AG04450 (cell line): ENCODE data around the gene WSB1. TPM values are rescaled to one million over a fixed set of nuclear protein-coding genes. Genes with fewer than 3 reads are reported as not detected.
"Not testable (repeated sequence)": the region's sequence is repeated elsewhere in the genome, so short reads cannot be mapped to it uniquely, and the experiment has no call there.

ENCODE experiments used
- CTCF ChIA-PET: fragments of 300-600, 350-600 bp; formaldehyde crosslinking; extraction: SDS; loops from one replicate; lab custom pipeline; 2022; ENCODE audit warnings: antibody characterized with exemption, inconsistent platforms; lab: Charles Lee
- POLR2A ChIA-PET: fragments of 350-600 bp; formaldehyde crosslinking; extraction: SDS; loops from one replicate; lab custom pipeline; 2021; ENCODE audit warnings: antibody characterized with exemption, inconsistent platforms; lab: Yijun Ruan, JAX
- DNase-seq: peaks from one replicate; pipeline ENCODE4 v3.0.0-alpha.2; 2011; ENCODE audit warnings: low read depth, low spot score
- H3K27ac ChIP-seq: one replicate; pipeline ENCODE4 v1.5.1; 2012; ENCODE audit warnings: low read depth, low read length, control low read depth
- H3K27me3 ChIP-seq: one replicate; pipeline ENCODE4 v1.6.0; 2012; ENCODE audit warnings: low read length; ENCODE audit not compliant: control insufficient read depth, insufficient read depth
- H3K4me3 ChIP-seq: 2 replicates; pipeline ENCODE4 v1.5.1; 2011; ENCODE audit warnings: mild to moderate bottlenecking, low read depth, low read length, control low read depth
- H3K9me3 ChIP-seq: 2 replicates; pipeline ENCODE4 v1.5.1; 2012; ENCODE audit warnings: low read length; ENCODE audit not compliant: control insufficient read depth, insufficient read depth
- polyA plus RNA-seq: library from polyadenylated mRNA; depleted of rRNA; stranded (reverse); fragments of >200 nt; gene quantifications from 2 replicates; pipeline ENCODE4 v1.2.3, GENCODE V29; 2011
- TF ChIP-seq, protein P1 (sequence below): IDR thresholded peaks from 2 replicates; pipeline ENCODE4 v1.5.1; 2011; ENCODE audit warnings: low read depth, low read length, control low read depth, inconsistent platforms

The WSB1 gene
- polyA plus RNA-seq, 1 experiment = 204 TPM

DNA sequence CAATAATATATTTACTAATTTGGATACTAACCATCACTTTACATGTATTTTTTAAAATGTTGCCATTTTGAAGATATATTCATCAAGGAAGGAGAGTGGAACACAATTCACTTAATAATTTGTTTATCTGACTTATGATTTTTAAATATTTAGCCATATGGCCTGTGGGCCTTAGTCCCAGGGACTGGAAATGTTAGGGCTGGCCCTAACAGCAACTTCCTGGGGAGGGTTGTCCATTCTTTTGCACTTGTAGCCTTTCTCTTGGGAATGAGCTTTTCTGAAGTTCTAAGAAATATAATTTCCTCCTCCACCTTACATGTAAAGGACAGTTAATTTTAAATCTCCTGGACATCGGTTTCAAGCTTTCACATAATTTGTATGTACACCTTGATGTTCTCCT is 27.7 kb upstream of the WSB1 start:
- CTCF ChIA-PET = no interaction called here
- POLR2A ChIA-PET = no interaction called here
- no peak overlapping the region for H3K27ac ChIP-seq
- DNase-seq = no peak
- no peaks in the 10 kb centered on the region for H3K9me3 ChIP-seq
- peaks cover 21% of the 10 kb centered on the region for H3K27me3 ChIP-seq
- TF ChIP-seq, protein P1, sequence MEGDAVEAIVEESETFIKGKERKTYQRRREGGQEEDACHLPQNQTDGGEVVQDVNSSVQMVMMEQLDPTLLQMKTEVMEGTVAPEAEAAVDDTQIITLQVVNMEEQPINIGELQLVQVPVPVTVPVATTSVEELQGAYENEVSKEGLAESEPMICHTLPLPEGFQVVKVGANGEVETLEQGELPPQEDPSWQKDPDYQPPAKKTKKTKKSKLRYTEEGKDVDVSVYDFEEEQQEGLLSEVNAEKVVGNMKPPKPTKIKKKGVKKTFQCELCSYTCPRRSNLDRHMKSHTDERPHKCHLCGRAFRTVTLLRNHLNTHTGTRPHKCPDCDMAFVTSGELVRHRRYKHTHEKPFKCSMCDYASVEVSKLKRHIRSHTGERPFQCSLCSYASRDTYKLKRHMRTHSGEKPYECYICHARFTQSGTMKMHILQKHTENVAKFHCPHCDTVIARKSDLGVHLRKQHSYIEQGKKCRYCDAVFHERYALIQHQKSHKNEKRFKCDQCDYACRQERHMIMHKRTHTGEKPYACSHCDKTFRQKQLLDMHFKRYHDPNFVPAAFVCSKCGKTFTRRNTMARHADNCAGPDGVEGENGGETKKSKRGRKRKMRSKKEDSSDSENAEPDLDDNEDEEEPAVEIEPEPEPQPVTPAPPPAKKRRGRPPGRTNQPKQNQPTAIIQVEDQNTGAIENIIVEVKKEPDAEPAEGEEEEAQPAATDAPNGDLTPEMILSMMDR = no peak
- no peak overlapping the region for H3K4me3 ChIP-seq

DNA sequence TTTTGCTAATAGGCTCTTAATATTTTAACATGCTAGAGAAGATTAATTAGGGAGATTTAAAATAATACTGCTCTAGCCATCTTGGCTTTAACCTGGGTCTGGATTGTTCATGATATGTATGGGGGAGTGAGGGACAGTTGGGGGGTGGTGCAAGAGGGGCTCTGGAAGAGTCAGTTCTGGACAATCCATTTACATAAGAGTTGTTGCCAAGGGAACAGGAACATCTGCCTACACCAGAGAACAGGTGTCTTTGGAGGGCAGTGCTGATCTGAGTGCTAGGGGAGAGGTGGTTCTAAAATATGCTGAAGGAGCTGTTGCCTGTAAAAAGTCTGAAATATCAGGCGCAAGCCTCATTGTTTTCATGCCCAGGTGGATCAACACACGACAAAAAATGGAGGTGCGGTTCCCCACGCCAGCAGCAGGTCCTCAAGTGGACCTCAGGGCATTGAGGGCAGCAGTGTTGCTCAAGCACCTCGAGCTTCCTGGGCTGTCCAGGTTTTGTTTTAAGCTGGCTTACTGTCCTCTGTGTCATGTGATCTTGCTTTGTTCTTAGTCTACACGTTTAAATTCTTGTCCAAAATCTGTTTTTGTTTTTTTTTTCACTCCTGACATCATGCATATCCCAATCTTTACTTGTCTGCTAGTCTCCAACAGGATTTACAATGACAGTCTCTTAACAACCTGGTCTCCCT is 25.4 kb upstream of the WSB1 start:
- H3K4me3 ChIP-seq = no peak overlapping the region
- no peak overlapping the region for H3K27ac ChIP-seq
- TF ChIP-seq, protein P1 = no peak
- CTCF ChIA-PET = no interaction called here
- peaks cover 17% of the 10 kb centered on the region for H3K27me3 ChIP-seq
- no peaks in the 10 kb centered on the region for H3K9me3 ChIP-seq
- POLR2A ChIA-PET = no interaction called here
- DNase-seq = no peak

DNA sequence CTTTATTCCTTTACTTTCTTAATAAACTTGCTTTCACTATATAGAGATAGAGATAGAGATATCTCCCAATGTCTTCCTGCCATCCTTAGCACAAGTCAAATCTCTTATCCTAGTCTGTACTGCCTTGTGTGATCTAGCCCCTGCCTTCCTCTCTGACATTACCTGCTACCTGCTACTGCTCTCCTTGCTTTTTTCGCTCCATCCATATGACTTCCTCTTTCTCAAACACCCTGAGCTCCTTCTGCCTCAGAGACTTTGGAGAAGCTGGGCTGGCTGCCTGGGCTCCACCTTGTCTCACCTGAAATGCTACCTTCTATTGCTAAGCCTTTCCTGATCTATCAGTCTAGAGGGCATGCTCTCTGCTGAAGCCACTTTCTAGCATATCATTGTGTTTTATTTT is 24.7 kb upstream of the WSB1 start:
- POLR2A ChIA-PET = no interaction called here
- TF ChIP-seq, protein P1 = no peak
- CTCF ChIA-PET = no interaction called here

DNA sequence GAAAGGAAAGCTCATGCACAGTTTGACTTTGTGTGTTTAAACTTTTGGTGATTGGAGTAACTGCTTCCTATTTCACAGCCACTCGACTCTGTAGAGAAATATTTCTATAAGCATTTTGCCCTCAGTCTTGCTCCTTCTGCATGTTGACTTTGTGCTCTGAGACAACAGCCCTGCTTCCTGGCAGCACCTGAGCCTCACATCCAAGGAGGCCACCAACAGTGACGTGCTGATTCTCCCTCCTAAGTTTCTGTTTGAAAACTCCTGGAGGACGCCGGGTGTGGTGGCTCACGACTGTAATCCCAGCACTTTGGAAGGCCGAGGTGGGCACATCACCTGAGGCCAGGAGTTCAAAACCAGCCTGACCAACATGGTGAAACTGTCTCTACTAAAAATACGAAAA is 23.9 kb upstream of the WSB1 start:
- Histone ChIP-seq H3K4me3 (no peak overlapping the region), H3K27me3 (peaks cover 17% of the 10 kb centered on the region), H3K27ac (no peak overlapping the region), H3K9me3 (no peaks in the 10 kb centered on the region)
- ChIA-PET POLR2A (no interaction called here), CTCF (interaction anchor here (1.5 kb wide), 1 partner anchor 10 kb away, joined by 3 read pairs; no protein-coding TSS in a partner anchor)
- TF ChIP-seq, protein P1 = no peak
- no peak for DNase-seq

More for the DNA sequence above, 24.7 kb upstream of the WSB1 start:
- no peak for DNase-seq
- H3K4me3 ChIP-seq = no peak overlapping the region
- H3K9me3 ChIP-seq = no peaks in the 10 kb centered on the region
- peaks cover 17% of the 10 kb centered on the region for H3K27me3 ChIP-seq
- H3K27ac ChIP-seq = no peak overlapping the region

DNA sequence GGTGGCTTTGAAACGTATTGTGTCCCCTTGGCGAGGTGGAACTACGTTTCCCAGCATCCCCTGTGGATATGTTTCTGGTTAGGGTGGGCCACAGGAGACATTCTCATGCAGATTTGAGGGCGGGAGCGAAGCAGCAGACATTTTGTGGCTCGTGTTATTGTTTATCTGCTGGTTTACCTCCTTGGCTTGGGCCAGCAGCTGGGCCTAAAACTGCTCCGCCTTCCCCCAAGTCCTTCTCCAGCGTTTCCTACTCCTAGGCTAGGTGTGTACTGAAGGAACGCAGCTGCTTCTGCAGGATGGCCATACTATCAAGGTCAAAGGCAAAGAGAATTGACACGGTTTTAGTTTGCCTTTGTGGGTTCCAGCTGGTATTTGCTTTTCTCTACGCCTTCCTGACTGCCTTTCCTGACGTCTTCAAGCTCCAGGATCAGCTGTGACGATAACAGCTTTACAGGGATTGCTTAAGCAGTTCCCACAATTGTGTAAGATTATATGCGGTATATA is 17.2 kb upstream of the WSB1 start:
- TF ChIP-seq, protein P1 = no peak
- H3K27me3 ChIP-seq = no peaks in the 10 kb centered on the region
- peak; percentile 48 for DNase-seq
- H3K9me3 ChIP-seq = no peaks in the 10 kb centered on the region
- POLR2A ChIA-PET = interaction anchor here (1.0 to 1.7 kb wide), 4 partner anchors 17 to 21 kb away, joined by 3 to 13 read pairs (median 4); no protein-coding TSS in a partner anchor
- CTCF ChIA-PET = interaction anchor here (0.7 to 1.3 kb wide), 2 partner anchors 14 to 56 kb away, joined by 3 to 5 read pairs; no protein-coding TSS in a partner anchor
- H3K4me3 ChIP-seq = no peak overlapping the region
- peak overlapping the region; percentile 61 for H3K27ac ChIP-seq

DNA sequence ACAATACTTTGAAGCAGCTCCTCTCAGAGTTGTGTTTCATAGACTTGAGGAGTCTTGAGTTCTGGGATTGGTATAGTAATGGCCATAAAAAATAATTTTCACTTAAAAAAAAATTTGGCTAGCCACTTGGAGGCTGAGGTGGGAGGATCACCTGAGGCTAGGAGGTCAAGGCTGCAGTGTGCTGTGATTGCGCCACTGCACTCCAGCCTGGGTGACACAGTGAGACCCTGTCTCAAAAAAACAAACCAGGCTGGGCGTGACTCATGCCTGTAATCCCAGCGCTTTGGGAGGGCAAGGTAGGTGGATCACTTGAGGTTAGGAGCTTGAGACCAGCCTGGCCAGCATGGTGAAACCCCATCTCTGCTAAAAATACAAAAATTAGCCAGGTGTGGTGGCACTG is 14.8 kb upstream of the WSB1 start:
- not testable (repeated sequence) for DNase-seq, H3K9me3 ChIP-seq, H3K27ac ChIP-seq, H3K4me3 ChIP-seq, H3K27me3 ChIP-seq
- ChIA-PET POLR2A (interaction anchor here (1.0 kb wide), 1 partner anchor 15 kb away, joined by 4 read pairs; the partner anchor contains the start of gene WSB1), CTCF (interaction anchor here (2.2 kb wide), 1 partner anchor 42 kb away, joined by 7 read pairs; no protein-coding TSS in a partner anchor)
